HL-60 (cell line): ENCODE measurements around the gene TMED6.

Experiments
- DNase-seq, 2 experiments: peaks; one replicate each; pipeline ENCODE4 v3.0.0-alpha.2; 2010 to 2020; ENCODE audit warnings: low read depth in 1 of 2, low spot score in 1 of 2
- H3K27ac ChIP-seq: fragments of 250-450 bp; sonication (Bioruptor Pico); replicated peaks from 2 replicates; pipeline ENCODE4 v1.5.1; 2020; ENCODE audit warnings: mild to moderate bottlenecking, moderate library complexity
- H3K27me3 ChIP-seq: fragments of 250-450 bp; sonication (Bioruptor Pico); 2 replicates; pipeline ENCODE4 v1.5.1; 2021; ENCODE audit warnings: mild to moderate bottlenecking, moderate library complexity; ENCODE audit not compliant: insufficient read depth, poor library complexity, severe bottlenecking
- H3K4me3 ChIP-seq: replicated peaks from 2 replicates; pipeline ENCODE4 v1.5.1; 2011; ENCODE audit warnings: mild to moderate bottlenecking, control low read depth, low read length; ENCODE audit not compliant: insufficient read depth
- GABPA ChIP-seq: IDR thresholded peaks from 2 replicates; pipeline ENCODE4 v1.6.1; 2012; ENCODE audit warnings: low read depth
- POLR2AphosphoS5 ChIP-seq: IDR thresholded peaks from 2 replicates; pipeline ENCODE4 v1.6.1; 2012; ENCODE audit warnings: low read depth
- SPI1 ChIP-seq: IDR thresholded peaks from 2 replicates; pipeline ENCODE4 v1.6.1; 2012; ENCODE audit warnings: low read depth, mild to moderate bottlenecking, borderline replicate concordance
- TF ChIP-seq, protein P1 (sequence below): IDR thresholded peaks from 2 replicates; pipeline ENCODE4 v1.6.1; 2012; ENCODE audit warnings: low read depth; ENCODE audit not compliant: insufficient replicate concordance
- TF ChIP-seq, protein P2 (sequence below): IDR thresholded peaks from one replicate; pipeline ENCODE4 v1.5.1; 2011; ENCODE audit warnings: low read length, control low read depth, inconsistent platforms; ENCODE audit not compliant: insufficient read depth

The TMED6 gene

DNA sequence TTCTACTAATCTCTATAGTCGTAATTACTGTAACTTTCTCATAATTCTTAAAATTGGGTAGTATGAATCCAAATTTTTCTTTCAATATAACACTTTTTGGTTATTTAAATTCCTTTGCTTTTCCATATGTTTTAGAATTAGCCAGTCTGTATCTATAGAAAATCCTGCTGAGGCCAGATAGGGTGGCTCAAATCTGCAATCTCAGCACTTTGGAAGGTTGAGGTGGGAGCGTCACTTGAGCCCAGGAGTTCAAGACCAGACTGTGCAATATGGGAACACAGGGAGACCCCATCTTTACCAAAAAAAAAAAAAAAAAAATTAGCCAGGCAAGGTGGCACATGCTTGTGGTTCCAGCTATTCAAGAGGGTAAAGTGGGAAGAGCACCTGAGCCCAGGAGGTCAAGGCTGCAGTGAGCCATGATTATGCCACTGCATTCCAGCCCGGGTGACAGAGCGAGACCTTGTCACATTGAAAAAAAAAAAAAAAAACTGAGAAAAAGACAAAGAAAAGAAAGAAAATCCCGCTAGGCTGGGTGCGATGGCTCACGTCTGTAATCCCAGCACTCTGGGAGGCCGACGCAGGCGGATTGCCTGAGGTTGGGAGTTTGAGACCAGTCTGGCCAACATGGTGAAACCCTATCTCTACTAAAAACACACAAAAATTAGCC is 24.9 kb upstream of the TMED6 start:
- Histone ChIP-seq H3K27ac (no peak overlapping the region), H3K27me3 (no peaks in the 10 kb centered on the region), H3K4me3 (no peak overlapping the region)
- no peak for DNase-seq
- TF ChIP-seq POLR2AphosphoS5 (no peak), GABPA (no peak), SPI1 (no peak)
- TF ChIP-seq, protein P1, sequence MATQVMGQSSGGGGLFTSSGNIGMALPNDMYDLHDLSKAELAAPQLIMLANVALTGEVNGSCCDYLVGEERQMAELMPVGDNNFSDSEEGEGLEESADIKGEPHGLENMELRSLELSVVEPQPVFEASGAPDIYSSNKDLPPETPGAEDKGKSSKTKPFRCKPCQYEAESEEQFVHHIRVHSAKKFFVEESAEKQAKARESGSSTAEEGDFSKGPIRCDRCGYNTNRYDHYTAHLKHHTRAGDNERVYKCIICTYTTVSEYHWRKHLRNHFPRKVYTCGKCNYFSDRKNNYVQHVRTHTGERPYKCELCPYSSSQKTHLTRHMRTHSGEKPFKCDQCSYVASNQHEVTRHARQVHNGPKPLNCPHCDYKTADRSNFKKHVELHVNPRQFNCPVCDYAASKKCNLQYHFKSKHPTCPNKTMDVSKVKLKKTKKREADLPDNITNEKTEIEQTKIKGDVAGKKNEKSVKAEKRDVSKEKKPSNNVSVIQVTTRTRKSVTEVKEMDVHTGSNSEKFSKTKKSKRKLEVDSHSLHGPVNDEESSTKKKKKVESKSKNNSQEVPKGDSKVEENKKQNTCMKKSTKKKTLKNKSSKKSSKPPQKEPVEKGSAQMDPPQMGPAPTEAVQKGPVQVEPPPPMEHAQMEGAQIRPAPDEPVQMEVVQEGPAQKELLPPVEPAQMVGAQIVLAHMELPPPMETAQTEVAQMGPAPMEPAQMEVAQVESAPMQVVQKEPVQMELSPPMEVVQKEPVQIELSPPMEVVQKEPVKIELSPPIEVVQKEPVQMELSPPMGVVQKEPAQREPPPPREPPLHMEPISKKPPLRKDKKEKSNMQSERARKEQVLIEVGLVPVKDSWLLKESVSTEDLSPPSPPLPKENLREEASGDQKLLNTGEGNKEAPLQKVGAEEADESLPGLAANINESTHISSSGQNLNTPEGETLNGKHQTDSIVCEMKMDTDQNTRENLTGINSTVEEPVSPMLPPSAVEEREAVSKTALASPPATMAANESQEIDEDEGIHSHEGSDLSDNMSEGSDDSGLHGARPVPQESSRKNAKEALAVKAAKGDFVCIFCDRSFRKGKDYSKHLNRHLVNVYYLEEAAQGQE = no peak
- TF ChIP-seq, protein P2, sequence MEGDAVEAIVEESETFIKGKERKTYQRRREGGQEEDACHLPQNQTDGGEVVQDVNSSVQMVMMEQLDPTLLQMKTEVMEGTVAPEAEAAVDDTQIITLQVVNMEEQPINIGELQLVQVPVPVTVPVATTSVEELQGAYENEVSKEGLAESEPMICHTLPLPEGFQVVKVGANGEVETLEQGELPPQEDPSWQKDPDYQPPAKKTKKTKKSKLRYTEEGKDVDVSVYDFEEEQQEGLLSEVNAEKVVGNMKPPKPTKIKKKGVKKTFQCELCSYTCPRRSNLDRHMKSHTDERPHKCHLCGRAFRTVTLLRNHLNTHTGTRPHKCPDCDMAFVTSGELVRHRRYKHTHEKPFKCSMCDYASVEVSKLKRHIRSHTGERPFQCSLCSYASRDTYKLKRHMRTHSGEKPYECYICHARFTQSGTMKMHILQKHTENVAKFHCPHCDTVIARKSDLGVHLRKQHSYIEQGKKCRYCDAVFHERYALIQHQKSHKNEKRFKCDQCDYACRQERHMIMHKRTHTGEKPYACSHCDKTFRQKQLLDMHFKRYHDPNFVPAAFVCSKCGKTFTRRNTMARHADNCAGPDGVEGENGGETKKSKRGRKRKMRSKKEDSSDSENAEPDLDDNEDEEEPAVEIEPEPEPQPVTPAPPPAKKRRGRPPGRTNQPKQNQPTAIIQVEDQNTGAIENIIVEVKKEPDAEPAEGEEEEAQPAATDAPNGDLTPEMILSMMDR = no peak

DNA sequence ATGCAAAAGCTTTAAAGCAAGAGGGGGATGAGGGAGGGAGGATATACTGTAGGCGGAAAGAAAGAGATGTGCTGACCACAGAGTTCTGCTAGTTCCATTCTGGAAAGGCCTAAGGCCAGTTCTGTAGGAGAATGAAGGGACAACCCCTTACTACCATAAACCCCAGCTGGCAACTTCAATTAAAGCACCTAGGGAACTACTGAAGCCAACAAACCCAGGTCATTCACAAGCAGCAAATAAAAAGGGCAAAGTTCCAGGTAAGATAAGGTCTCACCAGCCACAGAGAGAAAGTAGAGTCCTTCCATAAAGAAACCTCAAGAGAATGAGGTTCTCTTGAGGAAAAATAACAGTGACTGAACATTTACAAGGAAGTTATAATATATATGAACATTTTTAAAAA is 21.4 kb upstream of the TMED6 start:
- TF ChIP-seq, protein P1 = no peak
- TF ChIP-seq SPI1 = no peak
- TF ChIP-seq GABPA = no peak
- TF ChIP-seq, protein P2 = no peak
- no peak for TF ChIP-seq POLR2AphosphoS5
- Histone ChIP-seq H3K27me3 (no peaks in the 10 kb centered on the region), H3K4me3 (no peak overlapping the region), H3K27ac (no peak overlapping the region)
- DNase-seq = no peak

DNA sequence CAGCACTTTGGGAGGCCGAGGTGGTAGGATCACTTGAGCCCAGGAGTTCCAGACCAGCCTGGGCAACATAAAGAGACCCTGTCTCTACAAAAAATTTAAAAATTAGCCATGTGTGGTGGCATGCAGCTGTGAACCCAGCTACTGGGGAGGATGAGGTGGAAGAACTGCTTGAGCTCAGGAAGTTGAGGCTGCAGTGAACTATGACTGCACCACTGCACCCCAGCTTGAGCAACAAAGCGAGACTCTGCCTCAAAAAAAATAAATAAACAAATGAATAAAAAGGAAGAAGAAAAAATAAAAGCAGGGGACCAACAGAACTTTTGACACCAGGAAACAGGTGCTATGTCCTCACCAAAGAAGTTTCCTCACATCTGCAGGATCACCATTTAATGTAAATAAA is 20.0 kb upstream of the TMED6 start:
- Histone ChIP-seq H3K27ac (no peak overlapping the region), H3K27me3 (no peaks in the 10 kb centered on the region)

More for the DNA sequence above, 20.0 kb upstream of the TMED6 start:
- H3K4me3 ChIP-seq = no peak overlapping the region
- no peak for TF ChIP-seq POLR2AphosphoS5
- no peak for TF ChIP-seq GABPA
- TF ChIP-seq, protein P2 = no peak
- TF ChIP-seq, protein P1 = no peak
- TF ChIP-seq SPI1 = no peak
- DNase-seq = no peak
